B cell (primary cell): ENCODE data around the gene TOX2. TPM values are rescaled to one million over a fixed set of nuclear protein-coding genes. Genes with fewer than 3 reads are reported as not detected.

ENCODE experiments used
- ATAC-seq: fragments of 200-7000 bp; cut with Tn5 transposase; one replicate; pipeline ENCODE4 v1.10.0; 2021; ENCODE audit warnings: low read depth, mild to moderate bottlenecking, moderate number of reproducible peaks, moderate library complexity
- CTCF ChIA-PET: fragments of 350-600 bp; sonication (Branson Sonifier 250); formaldehyde crosslinking; loops from one replicate; lab custom pipeline; 2021; ENCODE audit warnings: antibody characterized with exemption, inconsistent platforms; lab: Charles Lee
- POLR2A ChIA-PET: fragments of 350-600 bp; sonication (Branson Sonifier 250); formaldehyde crosslinking; loops from one replicate; lab custom pipeline; 2021; ENCODE audit warnings: antibody characterized with exemption; lab: Charles Lee
- DNase-seq: peaks from one replicate; pipeline ENCODE4 v3.0.0; 2013
- H2AFZ ChIP-seq: 2 replicates; pipeline ENCODE4 v1.6.1; 2012; ENCODE audit warnings: mild to moderate bottlenecking, low read depth, low read length; ENCODE audit not compliant: insufficient read depth, poor library complexity, severe bottlenecking
- H3K27ac ChIP-seq, 2 donors: 1 replicate in 1 of 2; 2 replicates in 1 of 2; pipeline ENCODE4 v1.5.1; 2012 to 2013; ENCODE audit warnings: low read length in 2 of 2, mild to moderate bottlenecking in 2 of 2, moderate library complexity in 1 of 2
- H3K27me3 ChIP-seq, 4 experiments: fragments of 200-600 bp in 1 of 4; sonication (generic) in 1 of 4; replicated peaks in 1 of 4; 1 replicate in 2 of 4; 2 replicates in 2 of 4; pipeline versions ENCODE4 v1.6.1 to v1.7.0; 2013 to 2016; ENCODE audit warnings: low read length in 3 of 4, mild to moderate bottlenecking in 2 of 4, mixed read lengths in 1 of 4, moderate library complexity in 1 of 4; ENCODE audit not compliant: insufficient read depth in 4 of 4, control insufficient read depth in 3 of 4; ENCODE audit errors: control extremely low read depth in 1 of 4
- H3K36me3 ChIP-seq, 2 experiments: replicated peaks in 1 of 2; 1 replicate in 1 of 2; 2 replicates in 1 of 2; pipeline versions ENCODE4 v1.6.1 to v1.7.1; 2013; ENCODE audit warnings: low read length in 1 of 2; ENCODE audit not compliant: insufficient read depth in 2 of 2, control insufficient read depth in 1 of 2; ENCODE audit errors: control extremely low read depth in 1 of 2, extremely low read depth in 1 of 2
- H3K4me1 ChIP-seq, 2 donors: fragments of 200-600 bp in 1 of 2; sonication (generic) in 1 of 2; 1 replicate in 1 of 2; 2 replicates in 1 of 2; pipeline versions ENCODE4 v1.5.1 to v1.6.1; 2013 to 2017; ENCODE audit warnings: low read length in 2 of 2; ENCODE audit not compliant: control insufficient read depth in 2 of 2, insufficient read depth in 2 of 2
- H3K4me2 ChIP-seq: replicated peaks from 2 replicates; pipeline ENCODE3; 2012; ENCODE audit warnings: mild to moderate bottlenecking, low read depth, low read length; ENCODE audit not compliant: poor library complexity, severe bottlenecking
- H3K4me3 ChIP-seq, 5 experiments: fragments of 200-600 bp in 1 of 5; sonication (generic) in 1 of 5; 1 replicate in 3 of 5; 2 replicates in 2 of 5; pipeline versions ENCODE4 v1.5.1 to v1.7.0; 2011 to 2016; ENCODE audit warnings: low read length in 4 of 5, mild to moderate bottlenecking in 4 of 5, low read depth in 2 of 5, control low read depth in 1 of 5, moderate library complexity in 1 of 5; ENCODE audit not compliant: insufficient read depth in 1 of 5; ENCODE audit errors: control extremely low read depth in 1 of 5, extremely low read depth in 1 of 5
- H3K79me2 ChIP-seq: fragments of 200-600 bp; sonication (generic); one replicate; pipeline ENCODE4 v1.6.0; 2016; ENCODE audit warnings: low read length; ENCODE audit not compliant: control insufficient read depth, insufficient read depth
- H3K9ac ChIP-seq: fragments of 200-600 bp; sonication (generic); 2 replicates; pipeline ENCODE4 v1.6.1; 2017; ENCODE audit warnings: mild to moderate bottlenecking, low read length, moderate library complexity
- H3K9me3 ChIP-seq, 3 donors: one replicate each; pipeline versions ENCODE4 v1.6.1 to v1.7.1; 2013; ENCODE audit warnings: low read length in 2 of 3; ENCODE audit not compliant: control insufficient read depth in 2 of 3, insufficient read depth in 1 of 3; ENCODE audit errors: control extremely low read depth in 1 of 3
- H4K20me1 ChIP-seq: 2 replicates; pipeline ENCODE4 v1.6.0; 2012; ENCODE audit warnings: mild to moderate bottlenecking, low read length; ENCODE audit not compliant: insufficient read depth, control insufficient read depth, poor library complexity, severe bottlenecking
- H3K27ac Mint-ChIP-seq: one replicate; pipeline ENCODE4 v1.8.0; 2021; ENCODE audit warnings: mixed read lengths
- H3K27me3 Mint-ChIP-seq: one replicate; pipeline ENCODE4 v1.8.0; 2021; ENCODE audit warnings: mixed read lengths
- H3K4me1 Mint-ChIP-seq: one replicate; pipeline ENCODE4 v1.8.0; 2021; ENCODE audit warnings: mixed read lengths
- H3K4me3 Mint-ChIP-seq: one replicate; pipeline ENCODE4 v1.8.0; 2021; ENCODE audit warnings: mixed read lengths
- H3K9me3 Mint-ChIP-seq: one replicate; pipeline ENCODE4 v1.8.0; 2022; ENCODE audit warnings: mixed read lengths; ENCODE audit not compliant: insufficient read depth
- CTCF ChIP-seq: fragments of 200-600 bp; IDR thresholded peaks from one replicate; pipeline ENCODE4 v1.8.0; 2022; ENCODE audit warnings: antibody characterized with exemption, mild to moderate bottlenecking
- EZH2 ChIP-seq: IDR thresholded peaks from 2 replicates; pipeline ENCODE4 v1.6.1; 2012; ENCODE audit warnings: borderline replicate concordance, low read depth, mild to moderate bottlenecking, moderate library complexity, low read length; ENCODE audit not compliant: insufficient read depth, poor library complexity, severe bottlenecking
- WGBS: methylation state at CpG from one replicate; pipeline ENCODE4 v1.1.5; 2013; ENCODE audit warnings: missing lambda C conversion rate; ENCODE audit not compliant: insufficient coverage; 5-methylcytosine and 5-hydroxymethylcytosine counted together
- intact Hi-C: fragments of 100-400 bp; cut with micrococcal nuclease; formaldehyde crosslinking; loops from one replicate; pipeline ENCODE4 v1.10.0; 2022
- polyA plus RNA-seq: library from polyadenylated mRNA; depleted of rRNA; stranded (reverse); fragments of >200 nt; gene quantifications from 2 replicates; pipeline ENCODE4 v1.2.3, GENCODE V29; 2012
- total RNA-seq, 2 donors: library from RNA; stranded (reverse); fragments of 120-200 nt in 1 of 2; gene quantifications; 1 replicate in 1 of 2; 2 replicates in 1 of 2; pipeline versions ENCODE4 v1.2.3 to v1.2.4, GENCODE V29; 2013 to 2022

The TOX2 gene
- total and polyA plus RNA-seq, 2 donors (not counting 1 experiment from before 2014, with no cell fraction given), result 1.2 to 4.1 TPM

DNA sequence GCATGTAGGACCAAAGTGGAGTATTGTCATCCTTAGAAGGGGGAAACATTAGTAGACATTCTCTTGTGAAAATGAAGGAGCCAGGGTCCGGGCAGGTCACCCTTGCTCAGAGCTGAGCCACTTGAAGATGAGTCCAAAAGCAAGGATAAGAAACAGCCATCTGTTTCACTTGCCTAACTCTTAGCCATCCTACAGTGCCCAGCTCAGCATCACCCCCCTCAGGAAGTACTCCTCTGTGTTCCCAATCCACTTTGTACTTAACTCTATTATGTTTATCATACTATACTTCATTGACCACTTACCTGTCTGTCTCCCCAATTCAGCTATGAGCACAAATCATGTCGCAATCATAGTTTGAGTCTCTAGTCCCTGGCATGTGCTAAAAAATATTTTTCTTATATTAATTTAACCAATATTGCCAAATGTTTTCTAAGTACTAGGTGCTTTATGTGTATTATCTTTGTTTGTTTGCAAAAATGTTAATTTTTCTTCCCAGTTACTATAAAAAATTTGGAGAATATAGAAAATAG lies 8.1 kb upstream of the TOX2 start:
- H3K27me3 Mint-ChIP-seq, result peaks cover 4% of the 10 kb centered on the region

More for the DNA sequence above, 8.1 kb upstream of the TOX2 start:
- Histone ChIP-seq H3K4me1 (no peaks in the 10 kb centered on the region), H4K20me1 (no peaks in the 10 kb centered on the region), H3K4me2 (no peak overlapping the region), H3K79me2 (no peaks in the 10 kb centered on the region), H3K9ac (no peak overlapping the region), H3K4me3 (no peak overlapping the region), H3K27me3 (peaks cover 0 to 6% (median 1%) of the 10 kb centered on the region in 4 experiments), H3K9me3 (peaks cover 0 to 11% (median 5%) of the 10 kb centered on the region in 3 donors), H2AFZ (no peak overlapping the region), H3K36me3 (no peaks in the 10 kb centered on the region), H3K27ac (no peak overlapping the region)
- H3K4me1 Mint-ChIP-seq, result peaks cover 13% of the 10 kb centered on the region
- WGBS, result 86% methylated on average over 1 of the region's 2 CpGs
- ChIA-PET CTCF (no interaction called here), POLR2A (no interaction called here)
- ATAC-seq (no peak), DNase-seq (no peak)
- TF ChIP-seq CTCF, result no peak
- TF ChIP-seq EZH2, result no peak
- no peak overlapping the region for H3K27ac Mint-ChIP-seq
- H3K9me3 Mint-ChIP-seq, result peaks cover 4% of the 10 kb centered on the region
- H3K4me3 Mint-ChIP-seq, result no peak overlapping the region
- intact Hi-C loops, result no loop called here
